ENCODE measurements around the gene SLC25A41. TPM values are rescaled to one million over a fixed set of nuclear protein-coding genes. Genes with fewer than 3 reads are reported as not detected.
A peak's percentile ranks its signal among the peaks of the same experiment; 100 is the strongest.
"Not testable (repeated sequence)": the region's sequence is repeated elsewhere in the genome, so short reads cannot be mapped to it uniquely, and the experiment has no call there.

The SLC25A41 gene
- total RNA-seq, 1 donor = not detected

DNA sequence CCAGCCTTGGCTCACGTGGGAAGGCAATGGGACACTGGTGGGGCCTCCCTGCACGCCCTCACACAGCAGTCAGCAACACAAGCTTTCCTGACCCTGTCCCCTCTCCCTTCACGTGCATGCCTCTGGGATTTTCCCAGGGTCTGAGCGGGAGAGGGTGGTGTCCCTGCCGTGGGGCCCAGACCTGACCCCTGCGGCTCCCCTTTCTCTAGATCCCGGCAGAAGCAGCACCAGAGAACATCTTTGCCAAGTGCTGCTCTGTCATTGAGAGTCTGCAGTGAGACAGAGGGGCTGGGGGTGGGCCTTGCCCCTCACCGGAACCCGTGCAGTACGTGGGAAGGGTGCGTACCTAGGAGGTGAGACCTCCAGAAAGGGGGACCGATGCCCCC, 21.5 kb downstream of the SLC25A41 start:
- TF ChIP-seq, protein P1, sequence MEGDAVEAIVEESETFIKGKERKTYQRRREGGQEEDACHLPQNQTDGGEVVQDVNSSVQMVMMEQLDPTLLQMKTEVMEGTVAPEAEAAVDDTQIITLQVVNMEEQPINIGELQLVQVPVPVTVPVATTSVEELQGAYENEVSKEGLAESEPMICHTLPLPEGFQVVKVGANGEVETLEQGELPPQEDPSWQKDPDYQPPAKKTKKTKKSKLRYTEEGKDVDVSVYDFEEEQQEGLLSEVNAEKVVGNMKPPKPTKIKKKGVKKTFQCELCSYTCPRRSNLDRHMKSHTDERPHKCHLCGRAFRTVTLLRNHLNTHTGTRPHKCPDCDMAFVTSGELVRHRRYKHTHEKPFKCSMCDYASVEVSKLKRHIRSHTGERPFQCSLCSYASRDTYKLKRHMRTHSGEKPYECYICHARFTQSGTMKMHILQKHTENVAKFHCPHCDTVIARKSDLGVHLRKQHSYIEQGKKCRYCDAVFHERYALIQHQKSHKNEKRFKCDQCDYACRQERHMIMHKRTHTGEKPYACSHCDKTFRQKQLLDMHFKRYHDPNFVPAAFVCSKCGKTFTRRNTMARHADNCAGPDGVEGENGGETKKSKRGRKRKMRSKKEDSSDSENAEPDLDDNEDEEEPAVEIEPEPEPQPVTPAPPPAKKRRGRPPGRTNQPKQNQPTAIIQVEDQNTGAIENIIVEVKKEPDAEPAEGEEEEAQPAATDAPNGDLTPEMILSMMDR (IDR thresholded peaks at IDR 0.05; ENCODE audit: insufficient read depth, low read depth, low read length) = no peak
- H3K4me3 ChIP-seq (ENCODE audit: low read depth, low read length) = no peak overlapping the region
- DNase-seq (ENCODE audit: low read depth) = no peak

DNA sequence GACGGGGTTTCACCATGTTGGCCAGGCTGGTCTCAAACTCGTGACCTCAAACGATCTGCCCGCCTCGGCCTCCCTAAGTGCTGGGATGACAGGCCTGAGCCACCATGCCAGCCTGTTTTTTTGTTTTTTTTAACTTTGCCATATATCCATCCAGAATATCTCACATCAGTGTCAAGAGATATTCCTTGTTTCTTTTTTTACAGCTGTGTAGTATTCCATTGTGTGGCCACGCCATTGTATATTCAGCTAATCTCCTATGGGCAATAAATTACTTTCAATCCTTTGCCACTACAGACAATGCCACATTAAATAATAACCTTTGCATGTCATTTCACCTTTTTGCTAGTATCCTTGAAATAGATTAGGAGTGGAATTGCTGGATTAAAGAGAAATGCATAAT, 24.2 kb downstream of the SLC25A41 start:
- H3K4me3 ChIP-seq (ENCODE audit: low read depth, low read length) = no peak overlapping the region
- no peak for DNase-seq (ENCODE audit: low read depth)
- TF ChIP-seq, protein P1 (IDR thresholded peaks at IDR 0.05; ENCODE audit: insufficient read depth, low read depth, low read length) = no peak

DNA sequence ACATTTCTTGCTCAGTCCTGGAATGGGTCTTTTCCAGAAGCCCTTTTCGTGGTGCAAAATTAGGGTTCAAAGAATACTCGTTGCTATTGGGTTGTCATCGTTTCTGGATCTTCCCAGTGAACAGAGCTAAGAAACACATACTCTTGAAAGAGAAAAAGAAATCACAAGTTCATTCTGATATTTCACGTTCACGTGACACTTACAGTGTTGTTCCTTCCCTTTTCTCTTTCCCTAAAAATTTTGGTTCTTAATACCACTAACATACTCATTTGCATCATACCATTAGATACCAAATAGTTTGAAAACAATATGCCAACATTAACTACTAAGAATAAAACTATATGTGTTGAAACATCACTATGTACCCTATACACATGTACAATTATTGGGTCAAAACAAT, 27.2 kb downstream of the SLC25A41 start:
- no peak for DNase-seq (ENCODE audit: low read depth)
- no peak overlapping the region for H3K4me3 ChIP-seq (ENCODE audit: low read depth, low read length)
- TF ChIP-seq, protein P1 (IDR thresholded peaks at IDR 0.05; ENCODE audit: insufficient read depth, low read depth, low read length) = no peak

DNA sequence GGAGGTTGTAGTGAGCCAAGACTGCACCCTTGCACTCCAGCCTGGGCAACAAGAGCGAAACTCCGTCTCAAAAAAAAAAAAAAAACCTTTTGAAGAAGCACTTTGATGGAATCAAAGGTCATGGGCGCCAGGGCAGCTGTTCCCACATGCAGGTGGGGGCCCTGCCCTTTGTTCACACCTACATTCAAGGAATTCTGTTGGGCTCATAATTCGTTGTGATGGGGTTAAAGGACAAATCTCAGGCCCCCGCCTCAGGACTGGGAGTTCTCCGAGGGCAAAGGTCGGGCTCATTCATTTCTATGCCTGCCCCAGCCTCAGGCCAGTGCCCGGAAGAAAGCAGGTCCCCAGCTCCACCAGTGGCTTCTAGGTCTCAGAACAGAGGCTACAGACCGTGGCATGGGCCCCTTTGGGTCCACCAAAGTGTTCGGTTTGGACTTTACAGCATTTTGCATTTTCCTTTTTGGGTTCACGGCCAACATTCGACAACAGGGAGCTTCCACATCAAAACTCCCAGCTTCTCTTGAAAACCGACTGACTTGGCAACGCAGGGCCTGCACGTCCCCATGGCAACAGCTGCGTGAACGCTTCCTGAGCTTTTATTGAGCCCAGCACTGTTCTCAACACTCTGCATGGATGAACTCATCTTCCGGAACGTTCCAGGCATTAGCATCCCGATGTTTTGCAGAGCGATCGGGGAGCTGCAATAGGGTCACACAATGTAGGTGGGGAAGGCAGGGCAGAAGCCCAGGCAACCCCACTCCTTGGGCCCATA, 30.5 kb downstream of the SLC25A41 start:
- no peak overlapping the region for H3K4me3 ChIP-seq (ENCODE audit: low read depth, low read length)
- TF ChIP-seq, protein P1 (IDR thresholded peaks at IDR 0.05; ENCODE audit: insufficient read depth, low read depth, low read length) = no peak
- peak; percentile 63 for DNase-seq (ENCODE audit: low read depth)

DNA sequence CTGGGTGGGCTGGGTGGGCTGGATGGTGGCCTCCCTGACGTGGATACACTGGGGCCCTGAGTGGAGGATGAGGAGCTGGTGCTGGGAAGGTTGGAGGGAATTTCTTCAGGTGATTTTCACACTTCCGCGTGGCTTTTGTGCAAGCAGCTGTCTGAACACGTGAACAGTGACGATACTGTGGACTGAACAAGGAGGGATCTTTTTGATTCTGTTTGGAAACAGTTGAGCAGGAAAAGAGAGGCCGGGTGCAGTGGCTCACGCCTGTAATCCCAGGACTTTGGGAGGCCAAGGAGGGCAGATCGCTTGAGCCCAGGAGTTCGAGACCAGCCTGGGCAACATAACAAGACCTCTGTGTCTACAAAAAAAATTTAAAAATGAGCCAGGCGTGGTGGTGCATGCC, 31.5 kb downstream of the SLC25A41 start:
- TF ChIP-seq, protein P1 (IDR thresholded peaks at IDR 0.05; ENCODE audit: insufficient read depth, low read depth, low read length) = no peak
- no peak for DNase-seq (ENCODE audit: low read depth)

DNA sequence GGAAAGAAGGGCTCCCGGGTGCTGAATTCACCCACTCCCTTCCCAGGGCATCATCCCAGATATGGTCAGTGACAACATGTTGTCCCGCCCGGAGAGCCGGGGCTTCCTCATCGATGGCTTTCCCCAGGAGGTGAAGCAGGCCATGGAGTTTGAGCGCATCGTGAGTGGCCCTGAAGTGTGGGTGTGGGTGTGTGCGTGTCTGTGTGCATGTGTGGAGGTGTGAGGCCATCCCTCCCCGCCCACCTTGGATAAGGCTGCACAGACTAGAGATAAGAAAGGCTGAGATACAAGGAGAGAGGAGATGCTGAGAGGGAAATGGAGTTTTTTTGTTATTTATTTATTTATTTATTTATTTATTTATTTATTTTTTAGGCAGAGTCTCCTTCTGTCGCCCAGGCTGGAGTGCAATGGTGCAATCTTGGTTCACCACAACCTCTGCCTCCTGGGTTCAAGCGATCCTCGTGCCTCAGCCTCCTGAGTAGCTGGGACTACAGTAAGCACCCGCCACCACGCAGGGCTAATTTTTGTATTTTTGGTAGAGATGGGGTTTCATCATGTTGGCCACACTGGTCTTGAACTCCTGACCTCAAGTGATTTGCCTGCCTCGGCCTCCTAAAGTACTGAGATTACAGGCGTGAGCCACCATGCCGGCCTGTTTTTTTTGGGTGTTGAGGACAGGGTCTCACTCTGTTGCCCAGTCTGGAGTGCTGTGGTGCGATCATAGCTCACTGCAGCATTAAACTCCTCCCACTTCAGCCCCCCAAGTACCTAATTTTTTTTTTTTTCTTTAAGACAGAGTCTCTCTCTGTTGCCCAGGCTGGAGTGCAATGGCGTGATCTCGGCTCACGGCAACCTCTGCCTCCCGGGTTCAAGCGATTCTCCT, 33.3 kb downstream of the SLC25A41 start:
- DNase-seq (ENCODE audit: low read depth); H3K4me3 ChIP-seq (ENCODE audit: low read depth, low read length): not testable (repeated sequence)

More for the DNA sequence above, 31.5 kb downstream of the SLC25A41 start:
- no peak overlapping the region for H3K4me3 ChIP-seq (ENCODE audit: low read depth, low read length)

DNA sequence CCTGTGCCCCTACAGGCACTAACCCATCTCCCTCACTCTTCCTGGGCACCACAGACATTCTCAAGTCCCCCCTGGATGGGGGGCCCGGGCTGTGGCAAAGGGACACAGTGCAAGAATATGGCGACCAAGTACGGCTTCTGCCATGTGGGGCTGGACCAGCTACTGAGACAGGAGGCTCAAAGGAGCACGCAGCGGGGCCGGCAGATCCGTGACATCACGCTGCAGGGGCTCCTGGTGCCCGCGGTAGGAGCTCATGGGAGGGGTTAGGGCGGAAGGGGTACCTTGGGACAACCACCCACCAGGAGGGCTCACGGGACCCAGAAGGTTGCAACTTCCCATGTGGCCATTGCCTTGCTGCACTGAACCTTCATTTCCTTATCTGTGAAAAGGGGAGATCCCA, 37.3 kb downstream of the SLC25A41 start:
- TF ChIP-seq, protein P1 (IDR thresholded peaks at IDR 0.05; ENCODE audit: insufficient read depth, low read depth, low read length) = no peak
- no peak overlapping the region for H3K4me3 ChIP-seq (ENCODE audit: low read depth, low read length)
- no peak for DNase-seq (ENCODE audit: low read depth)
